Activated T-helper 2 cell treated with anti-CD3 and anti-CD28 coated beads, Interferon-gamma antibody, Interleukin-2, Interleukin-4, amounts not matched to agents 10 μg/mL and 5 μg/mL and 100 μg/mL, durations not matched to agents 14 hours and 24 hours and 36 hours (primary cell): Measurements from ENCODE around the gene SV2B. TPM values are rescaled to one million over a fixed set of nuclear protein-coding genes. Genes with fewer than 3 reads are reported as not detected.

Source experiments
- DNase-seq: peaks from one replicate; pipeline ENCODE4 v3.0.0; 2021; ENCODE audit warnings: low spot score
- H3K27ac Mint-ChIP-seq: one replicate; pipeline ENCODE4 v1.8.0; 2021; ENCODE audit warnings: mixed read lengths
- H3K27me3 Mint-ChIP-seq: one replicate; pipeline ENCODE4 v1.8.0; 2021; ENCODE audit warnings: low read depth, mixed read lengths
- H3K36me3 Mint-ChIP-seq: one replicate; pipeline ENCODE4 v1.8.0; 2021; ENCODE audit warnings: low read depth, mixed read lengths
- H3K4me1 Mint-ChIP-seq: one replicate; pipeline ENCODE4 v1.8.0; 2021; ENCODE audit warnings: low read depth, mixed read lengths
- H3K4me3 Mint-ChIP-seq: one replicate; pipeline ENCODE4 v1.8.0; 2021; ENCODE audit warnings: low read depth, mild to moderate bottlenecking, moderate library complexity, mixed read lengths
- H3K9me3 Mint-ChIP-seq: one replicate; pipeline ENCODE4 v1.8.0; 2021; ENCODE audit warnings: mixed read lengths
- intact Hi-C: fragments of 100-400 bp; cut with micrococcal nuclease; formaldehyde crosslinking; loops from one replicate; pipeline ENCODE4 v1.15.1; 2023
- total RNA-seq: library from RNA; stranded (reverse); gene quantifications from 2 replicates; pipeline ENCODE4 v1.2.3, GENCODE V29; 2022

Gene SV2B
- total RNA-seq, 1 donor from 2014 or later = 0.02 TPM

- no peaks in the 10 kb centered on the region for H3K9me3 Mint-ChIP-seq
- intact Hi-C loops = loop anchor here (2.0 to 10.0 kb wide), 4 partner anchors 163 to 637 kb away; partner anchors contain the start of gene SLCO3A1
- H3K27ac Mint-ChIP-seq = no peak overlapping the region
- no peak overlapping the region for H3K4me3 Mint-ChIP-seq
- peaks cover 34% of the 10 kb centered on the region for H3K4me1 Mint-ChIP-seq
- H3K36me3 Mint-ChIP-seq = no peaks in the 10 kb centered on the region
- H3K27me3 Mint-ChIP-seq = peaks cover 63% of the 10 kb centered on the region
- DNase-seq = no peak
Observed at GRCh38 chr15:91308199-91308598, 208.1 kb downstream of the SV2B start.

GRCh38 chr15:91308855-91309254, 208.8 kb downstream of the SV2B start:
- DNase-seq = no peak
- Mint-ChIP-seq H3K27me3 (peaks cover 62% of the 10 kb centered on the region), H3K36me3 (peaks cover 3% of the 10 kb centered on the region), H3K9me3 (no peaks in the 10 kb centered on the region), H3K4me3 (no peak overlapping the region), H3K27ac (no peak overlapping the region), H3K4me1 (peaks cover 34% of the 10 kb centered on the region)
- intact Hi-C loops = loop anchor here (2.0 to 10.0 kb wide), 4 partner anchors 162 to 636 kb away; partner anchors contain the start of gene SLCO3A1

- Mint-ChIP-seq H3K9me3 (no peaks in the 10 kb centered on the region), H3K27me3 (peaks cover 56% of the 10 kb centered on the region), H3K36me3 (peaks cover 3% of the 10 kb centered on the region), H3K4me3 (no peak overlapping the region), H3K27ac (no peak overlapping the region), H3K4me1 (peaks cover 36% of the 10 kb centered on the region)
- intact Hi-C loops = no loop called here
- DNase-seq = no peak
Observed at GRCh38 chr15:91311986-91312385, 211.9 kb downstream of the SV2B start.

- intact Hi-C loops = no loop called here
- no peak for DNase-seq
- Mint-ChIP-seq H3K27ac (no peak overlapping the region), H3K4me1 (peaks cover 30% of the 10 kb centered on the region), H3K9me3 (no peaks in the 10 kb centered on the region), H3K4me3 (no peak overlapping the region), H3K27me3 (peaks cover 58% of the 10 kb centered on the region), H3K36me3 (peaks cover 3% of the 10 kb centered on the region)
Observed at GRCh38 chr15:91316126-91316525, 216.1 kb downstream of the SV2B start.

- peaks cover 18% of the 10 kb centered on the region for H3K4me1 Mint-ChIP-seq
- no peak for DNase-seq
- peaks cover under 1% of the 10 kb centered on the region for H3K36me3 Mint-ChIP-seq
- H3K9me3 Mint-ChIP-seq = no peaks in the 10 kb centered on the region
- H3K4me3 Mint-ChIP-seq = no peak overlapping the region
- peaks cover 48% of the 10 kb centered on the region for H3K27me3 Mint-ChIP-seq
- no peak overlapping the region for H3K27ac Mint-ChIP-seq
- intact Hi-C loops = no loop called here
Observed at GRCh38 chr15:91318516-91318915, 218.5 kb downstream of the SV2B start.

GRCh38 chr15:91318931-91319330, 218.9 kb downstream of the SV2B start:
- Mint-ChIP-seq H3K27ac (no peak overlapping the region), H3K4me3 (no peak overlapping the region), H3K9me3 (no peaks in the 10 kb centered on the region), H3K36me3 (no peaks in the 10 kb centered on the region), H3K27me3 (peaks cover 48% of the 10 kb centered on the region), H3K4me1 (peaks cover 18% of the 10 kb centered on the region)
- no peak for DNase-seq
- intact Hi-C loops = no loop called here

- Mint-ChIP-seq H3K36me3 (no peaks in the 10 kb centered on the region), H3K27me3 (peaks cover 46% of the 10 kb centered on the region), H3K9me3 (no peaks in the 10 kb centered on the region), H3K4me1 (peaks cover 18% of the 10 kb centered on the region), H3K4me3 (no peak overlapping the region), H3K27ac (no peak overlapping the region)
- intact Hi-C loops = no loop called here
- no peak for DNase-seq
Observed at GRCh38 chr15:91319371-91320059, 219.5 kb downstream of the SV2B start.

- H3K4me1 Mint-ChIP-seq = peaks cover 18% of the 10 kb centered on the region
- no peak overlapping the region for H3K27ac Mint-ChIP-seq
- intact Hi-C loops = no loop called here
- H3K27me3 Mint-ChIP-seq = peaks cover 48% of the 10 kb centered on the region
- no peak overlapping the region for H3K4me3 Mint-ChIP-seq
- no peak for DNase-seq
- no peaks in the 10 kb centered on the region for H3K36me3 Mint-ChIP-seq
- no peaks in the 10 kb centered on the region for H3K9me3 Mint-ChIP-seq
Observed at GRCh38 chr15:91320101-91320500, 220.0 kb downstream of the SV2B start.

GRCh38 chr15:91329914-91330313, 229.9 kb downstream of the SV2B start:
- H3K4me1 Mint-ChIP-seq = peaks cover 3% of the 10 kb centered on the region
- H3K27me3 Mint-ChIP-seq = peaks cover 24% of the 10 kb centered on the region
- H3K4me3 Mint-ChIP-seq = no peak overlapping the region
- no peaks in the 10 kb centered on the region for H3K9me3 Mint-ChIP-seq
- no peak for DNase-seq
- intact Hi-C loops = no loop called here
- no peak overlapping the region for H3K27ac Mint-ChIP-seq
- H3K36me3 Mint-ChIP-seq = no peaks in the 10 kb centered on the region

GRCh38 chr15:91331581-91331980, 231.5 kb downstream of the SV2B start:
- intact Hi-C loops = no loop called here
- H3K27me3 Mint-ChIP-seq = peaks cover 14% of the 10 kb centered on the region

GRCh38 chr15:91335702-91336101, 235.6 kb downstream of the SV2B start:
- intact Hi-C loops = no loop called here
- Mint-ChIP-seq H3K4me3 (no peak overlapping the region), H3K36me3 (no peaks in the 10 kb centered on the region), H3K27ac (no peak overlapping the region), H3K4me1 (peaks cover 7% of the 10 kb centered on the region), H3K27me3 (peaks cover 20% of the 10 kb centered on the region), H3K9me3 (no peaks in the 10 kb centered on the region)
- DNase-seq = no peak

More at GRCh38 chr15:91331581-91331980, 231.5 kb downstream of the SV2B start:
- Mint-ChIP-seq H3K4me3 (no peak overlapping the region), H3K4me1 (peaks cover 5% of the 10 kb centered on the region), H3K36me3 (no peaks in the 10 kb centered on the region), H3K9me3 (no peaks in the 10 kb centered on the region), H3K27ac (no peak overlapping the region)
- DNase-seq = no peak

- Mint-ChIP-seq H3K9me3 (no peaks in the 10 kb centered on the region), H3K36me3 (no peaks in the 10 kb centered on the region), H3K4me1 (peaks cover 7% of the 10 kb centered on the region), H3K27me3 (peaks cover 20% of the 10 kb centered on the region), H3K27ac (no peak overlapping the region), H3K4me3 (no peak overlapping the region)
- intact Hi-C loops = no loop called here
- DNase-seq = no peak
Observed at GRCh38 chr15:91336687-91337086, 236.6 kb downstream of the SV2B start.

GRCh38 chr15:91338766-91339165, 238.7 kb downstream of the SV2B start:
- H3K4me1 Mint-ChIP-seq = peaks cover 7% of the 10 kb centered on the region
- no peak for DNase-seq
- no peak overlapping the region for H3K4me3 Mint-ChIP-seq
- H3K9me3 Mint-ChIP-seq = no peaks in the 10 kb centered on the region
- intact Hi-C loops = no loop called here
- H3K36me3 Mint-ChIP-seq = no peaks in the 10 kb centered on the region
- H3K27me3 Mint-ChIP-seq = peaks cover 24% of the 10 kb centered on the region
- H3K27ac Mint-ChIP-seq = no peak overlapping the region
